Measurements from ENCODE around the gene FCN2.

GRCh38 chr9:134885001-134885678 is 4.5 kb downstream of the FCN2 start:
- TF ChIP-seq, protein P1, sequence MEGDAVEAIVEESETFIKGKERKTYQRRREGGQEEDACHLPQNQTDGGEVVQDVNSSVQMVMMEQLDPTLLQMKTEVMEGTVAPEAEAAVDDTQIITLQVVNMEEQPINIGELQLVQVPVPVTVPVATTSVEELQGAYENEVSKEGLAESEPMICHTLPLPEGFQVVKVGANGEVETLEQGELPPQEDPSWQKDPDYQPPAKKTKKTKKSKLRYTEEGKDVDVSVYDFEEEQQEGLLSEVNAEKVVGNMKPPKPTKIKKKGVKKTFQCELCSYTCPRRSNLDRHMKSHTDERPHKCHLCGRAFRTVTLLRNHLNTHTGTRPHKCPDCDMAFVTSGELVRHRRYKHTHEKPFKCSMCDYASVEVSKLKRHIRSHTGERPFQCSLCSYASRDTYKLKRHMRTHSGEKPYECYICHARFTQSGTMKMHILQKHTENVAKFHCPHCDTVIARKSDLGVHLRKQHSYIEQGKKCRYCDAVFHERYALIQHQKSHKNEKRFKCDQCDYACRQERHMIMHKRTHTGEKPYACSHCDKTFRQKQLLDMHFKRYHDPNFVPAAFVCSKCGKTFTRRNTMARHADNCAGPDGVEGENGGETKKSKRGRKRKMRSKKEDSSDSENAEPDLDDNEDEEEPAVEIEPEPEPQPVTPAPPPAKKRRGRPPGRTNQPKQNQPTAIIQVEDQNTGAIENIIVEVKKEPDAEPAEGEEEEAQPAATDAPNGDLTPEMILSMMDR (IDR thresholded peaks at IDR 0.05): no peak
- TF ChIP-seq, protein P2, sequence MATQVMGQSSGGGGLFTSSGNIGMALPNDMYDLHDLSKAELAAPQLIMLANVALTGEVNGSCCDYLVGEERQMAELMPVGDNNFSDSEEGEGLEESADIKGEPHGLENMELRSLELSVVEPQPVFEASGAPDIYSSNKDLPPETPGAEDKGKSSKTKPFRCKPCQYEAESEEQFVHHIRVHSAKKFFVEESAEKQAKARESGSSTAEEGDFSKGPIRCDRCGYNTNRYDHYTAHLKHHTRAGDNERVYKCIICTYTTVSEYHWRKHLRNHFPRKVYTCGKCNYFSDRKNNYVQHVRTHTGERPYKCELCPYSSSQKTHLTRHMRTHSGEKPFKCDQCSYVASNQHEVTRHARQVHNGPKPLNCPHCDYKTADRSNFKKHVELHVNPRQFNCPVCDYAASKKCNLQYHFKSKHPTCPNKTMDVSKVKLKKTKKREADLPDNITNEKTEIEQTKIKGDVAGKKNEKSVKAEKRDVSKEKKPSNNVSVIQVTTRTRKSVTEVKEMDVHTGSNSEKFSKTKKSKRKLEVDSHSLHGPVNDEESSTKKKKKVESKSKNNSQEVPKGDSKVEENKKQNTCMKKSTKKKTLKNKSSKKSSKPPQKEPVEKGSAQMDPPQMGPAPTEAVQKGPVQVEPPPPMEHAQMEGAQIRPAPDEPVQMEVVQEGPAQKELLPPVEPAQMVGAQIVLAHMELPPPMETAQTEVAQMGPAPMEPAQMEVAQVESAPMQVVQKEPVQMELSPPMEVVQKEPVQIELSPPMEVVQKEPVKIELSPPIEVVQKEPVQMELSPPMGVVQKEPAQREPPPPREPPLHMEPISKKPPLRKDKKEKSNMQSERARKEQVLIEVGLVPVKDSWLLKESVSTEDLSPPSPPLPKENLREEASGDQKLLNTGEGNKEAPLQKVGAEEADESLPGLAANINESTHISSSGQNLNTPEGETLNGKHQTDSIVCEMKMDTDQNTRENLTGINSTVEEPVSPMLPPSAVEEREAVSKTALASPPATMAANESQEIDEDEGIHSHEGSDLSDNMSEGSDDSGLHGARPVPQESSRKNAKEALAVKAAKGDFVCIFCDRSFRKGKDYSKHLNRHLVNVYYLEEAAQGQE (IDR thresholded peaks at IDR 0.05): no peak
- TF ChIP-seq MYC (IDR thresholded peaks at IDR 0.05; ENCODE audit: borderline replicate concordance, low read length) (no peak), RNF2 (IDR thresholded peaks at IDR 0.05; ENCODE audit: borderline replicate concordance, low read depth) (no peak)

Data from A549 (cell line).